CD8-positive, alpha-beta memory T cell (primary cell): ENCODE measurements around the gene DOC2B. TPM values are rescaled to one million over a fixed set of nuclear protein-coding genes. Genes with fewer than 3 reads are reported as not detected.

Experiments
- CTCF ChIA-PET: fragments of 350-600 bp; sonication (Branson Sonifier 250); formaldehyde crosslinking; loops from one replicate; lab custom pipeline; 2021; ENCODE audit warnings: antibody characterized with exemption; lab: Charles Lee
- POLR2A ChIA-PET: fragments of 350-600 bp; sonication (Branson Sonifier 250); formaldehyde crosslinking; loops from one replicate; lab custom pipeline; 2021; ENCODE audit warnings: antibody characterized with exemption; lab: Charles Lee
- DNase-seq, 5 donors: peaks; one replicate each; pipeline versions ENCODE4 v3.0.0 to v3.0.0-alpha.2; 2020 to 2022; ENCODE audit warnings: mixed read lengths in 1 of 5
- H3K27ac ChIP-seq: one replicate; pipeline ENCODE4 v1.7.0; 2013; ENCODE audit warnings: low read depth, mild to moderate bottlenecking, low read length, moderate library complexity
- H3K27me3 ChIP-seq: 2 replicates; pipeline ENCODE4 v1.7.0; 2013; ENCODE audit warnings: low read length, mild to moderate bottlenecking; ENCODE audit not compliant: insufficient read depth, poor library complexity, severe bottlenecking
- H3K36me3 ChIP-seq: 2 replicates; pipeline ENCODE4 v1.7.0; 2013; ENCODE audit warnings: mild to moderate bottlenecking, low read length, moderate library complexity; ENCODE audit not compliant: insufficient read depth
- H3K4me1 ChIP-seq: 2 replicates; pipeline ENCODE4 v1.7.0; 2013; ENCODE audit warnings: mild to moderate bottlenecking, low read length, moderate library complexity; ENCODE audit not compliant: insufficient read depth
- H3K4me3 ChIP-seq: 2 replicates; pipeline ENCODE4 v1.7.0; 2013; ENCODE audit warnings: mild to moderate bottlenecking, low read length
- H3K9me3 ChIP-seq: 2 replicates; pipeline ENCODE4 v1.7.0; 2013; ENCODE audit warnings: mild to moderate bottlenecking, low read length
- H3K27ac Mint-ChIP-seq, 8 donors: one replicate each; pipeline ENCODE4 v1.8.0; 2020 to 2021; ENCODE audit warnings: mixed read lengths in 8 of 8, mild to moderate bottlenecking in 6 of 8, inconsistent platforms in 3 of 8, moderate library complexity in 3 of 8
- H3K27me3 Mint-ChIP-seq, 2 donors: one replicate each; pipeline ENCODE4 v1.8.0; 2020 to 2021; ENCODE audit warnings: mixed read lengths in 2 of 2, mild to moderate bottlenecking in 1 of 2, moderate library complexity in 1 of 2
- H3K36me3 Mint-ChIP-seq, 3 donors: one replicate each; pipeline ENCODE4 v1.8.0; 2020 to 2021; ENCODE audit warnings: mixed read lengths in 3 of 3, inconsistent platforms in 1 of 3, mild to moderate bottlenecking in 1 of 3
- H3K4me1 Mint-ChIP-seq, 3 donors: one replicate each; pipeline ENCODE4 v1.8.0; 2020 to 2021; ENCODE audit warnings: mixed read lengths in 3 of 3, inconsistent platforms in 1 of 3, mild to moderate bottlenecking in 1 of 3
- H3K4me3 Mint-ChIP-seq, 7 donors: one replicate each; pipeline ENCODE4 v1.8.0; 2020 to 2021; ENCODE audit warnings: mixed read lengths in 7 of 7, mild to moderate bottlenecking in 6 of 7, moderate library complexity in 4 of 7, inconsistent platforms in 2 of 7
- H3K9me3 Mint-ChIP-seq, 5 donors: one replicate each; pipeline ENCODE4 v1.8.0; 2020 to 2022; ENCODE audit warnings: mixed read lengths in 5 of 5, mild to moderate bottlenecking in 3 of 5, moderate library complexity in 2 of 5, inconsistent platforms in 1 of 5
- polyA plus RNA-seq: library from polyadenylated mRNA; unstranded; fragments of 300-500 nt; fragmentation: Illumina TruSeq; gene quantifications from one replicate; pipeline ENCODE4 v1.2.3, GENCODE V29; 2021
- total RNA-seq, 2 experiments: library from RNA; stranded (reverse); gene quantifications; one replicate each; pipeline ENCODE4 v1.2.3, GENCODE V29; 2021

DOC2B gene
- total and polyA plus RNA-seq, 3 experiments from 2014 or later, result 0.13 to 0.15 TPM; not detected in 1

- no peak for DNase-seq
- Mint-ChIP-seq H3K4me1 (peaks cover under 1 to 16% (median 4%) of the 10 kb centered on the region in 3 donors), H3K4me3 (no peak overlapping the region), H3K27me3 (peaks cover 39 to 45% of the 10 kb centered on the region in 2 donors), H3K36me3 (no peaks in the 10 kb centered on the region), H3K27ac (no peak overlapping the region), H3K9me3 (no peaks in the 10 kb centered on the region)
- ChIA-PET POLR2A (no interaction called here), CTCF (interaction anchor here (1.2 kb wide), 1 partner anchor 16 kb away, joined by 3 read pairs; no protein-coding TSS in a partner anchor)
- H3K36me3 ChIP-seq, result no peaks in the 10 kb centered on the region
- no peaks in the 10 kb centered on the region for H3K9me3 ChIP-seq
- H3K4me3 ChIP-seq, result no peak overlapping the region
- no peak overlapping the region for H3K27ac ChIP-seq
- no peaks in the 10 kb centered on the region for H3K4me1 ChIP-seq
- peaks cover 16% of the 10 kb centered on the region for H3K27me3 ChIP-seq
Observed at GRCh38 chr17:180381-181244, 837 bp downstream of the DOC2B start.

- POLR2A ChIA-PET, result no interaction called here
- Mint-ChIP-seq H3K4me3 (no peak overlapping the region), H3K27me3 (peaks cover 39 to 43% of the 10 kb centered on the region in 2 donors), H3K36me3 (no peaks in the 10 kb centered on the region), H3K4me1 (peaks cover 0 to 9% (median 4%) of the 10 kb centered on the region in 3 donors), H3K9me3 (no peaks in the 10 kb centered on the region), H3K27ac (no peak overlapping the region)
- DNase-seq, result no peak
- Histone ChIP-seq H3K9me3 (no peaks in the 10 kb centered on the region), H3K27me3 (peaks cover 16% of the 10 kb centered on the region), H3K4me1 (no peaks in the 10 kb centered on the region), H3K27ac (no peak overlapping the region), H3K36me3 (no peaks in the 10 kb centered on the region), H3K4me3 (no peak overlapping the region)
- CTCF ChIA-PET, result interaction anchor here (0.9 to 1.2 kb wide), 2 partner anchors 15 to 81 kb away, joined by 3 read pairs; no protein-coding TSS in a partner anchor
Observed at GRCh38 chr17:179781-180380, 1.6 kb downstream of the DOC2B start.

- no peak overlapping the region for H3K27ac ChIP-seq
- no peak overlapping the region for H3K4me3 ChIP-seq
- H3K27me3 Mint-ChIP-seq, result peaks cover 39 to 44% of the 10 kb centered on the region in 2 donors
- peaks cover 18% of the 10 kb centered on the region for H3K27me3 ChIP-seq
- ChIA-PET CTCF (interaction anchor here (0.9 to 1.2 kb wide), 2 partner anchors 14 to 82 kb away, joined by 3 read pairs; no protein-coding TSS in a partner anchor), POLR2A (no interaction called here)
- DNase-seq, result no peak
- H3K36me3 ChIP-seq, result no peaks in the 10 kb centered on the region
- H3K27ac Mint-ChIP-seq, result no peak overlapping the region
- H3K4me1 ChIP-seq, result no peaks in the 10 kb centered on the region
- no peak overlapping the region for H3K4me3 Mint-ChIP-seq
- H3K9me3 Mint-ChIP-seq, result no peaks in the 10 kb centered on the region
- H3K9me3 ChIP-seq, result no peaks in the 10 kb centered on the region
- H3K36me3 Mint-ChIP-seq, result no peaks in the 10 kb centered on the region
- peaks cover 0 to 6% (median 4%) of the 10 kb centered on the region in 3 donors for H3K4me1 Mint-ChIP-seq
Observed at GRCh38 chr17:179066-179432, 2.4 kb downstream of the DOC2B start.

GRCh38 chr17:178292-179065 lies 3.0 kb downstream of the DOC2B start:
- no peak for DNase-seq
- Mint-ChIP-seq H3K27me3 (peaks cover 35 to 39% of the 10 kb centered on the region in 2 donors), H3K36me3 (no peaks in the 10 kb centered on the region), H3K4me3 (no peak overlapping the region), H3K4me1 (peaks cover 0 to 6% (median 4%) of the 10 kb centered on the region in 3 donors), H3K27ac (peak overlapping the region in 1 of 8 donors; percentile 32), H3K9me3 (no peaks in the 10 kb centered on the region)
- Histone ChIP-seq H3K4me1 (no peaks in the 10 kb centered on the region), H3K27ac (no peak overlapping the region), H3K9me3 (no peaks in the 10 kb centered on the region), H3K27me3 (peaks cover 20% of the 10 kb centered on the region), H3K36me3 (no peaks in the 10 kb centered on the region), H3K4me3 (no peak overlapping the region)
- ChIA-PET CTCF (no interaction called here), POLR2A (no interaction called here)

- Histone ChIP-seq H3K27ac (no peak overlapping the region), H3K27me3 (peaks cover 19% of the 10 kb centered on the region), H3K36me3 (no peaks in the 10 kb centered on the region), H3K4me3 (no peak overlapping the region), H3K9me3 (no peaks in the 10 kb centered on the region), H3K4me1 (no peaks in the 10 kb centered on the region)
- CTCF ChIA-PET, result no interaction called here
- POLR2A ChIA-PET, result no interaction called here
- DNase-seq, result no peak
- Mint-ChIP-seq H3K4me3 (no peak overlapping the region), H3K27ac (peak overlapping the region in 1 of 8 donors; percentile 26), H3K27me3 (peaks cover 30 to 34% of the 10 kb centered on the region in 2 donors), H3K4me1 (peaks cover 0 to 6% (median 4%) of the 10 kb centered on the region in 3 donors), H3K9me3 (no peaks in the 10 kb centered on the region), H3K36me3 (no peaks in the 10 kb centered on the region)
Observed at GRCh38 chr17:177762-178161, 3.7 kb downstream of the DOC2B start.

GRCh38 chr17:177155-177554 lies 4.3 kb downstream of the DOC2B start:
- Histone ChIP-seq H3K4me3 (no peak overlapping the region), H3K27ac (no peak overlapping the region), H3K36me3 (no peaks in the 10 kb centered on the region), H3K27me3 (peaks cover 13% of the 10 kb centered on the region), H3K9me3 (no peaks in the 10 kb centered on the region), H3K4me1 (no peaks in the 10 kb centered on the region)
- Mint-ChIP-seq H3K4me3 (no peak overlapping the region), H3K36me3 (no peaks in the 10 kb centered on the region), H3K27ac (no peak overlapping the region), H3K27me3 (peaks cover 27 to 29% of the 10 kb centered on the region in 2 donors), H3K9me3 (no peaks in the 10 kb centered on the region), H3K4me1 (peaks cover 0 to 5% (median 3%) of the 10 kb centered on the region in 3 donors)
- POLR2A ChIA-PET, result no interaction called here
- CTCF ChIA-PET, result no interaction called here
- no peak for DNase-seq

GRCh38 chr17:173166-173911 lies 8.1 kb downstream of the DOC2B start:
- Mint-ChIP-seq H3K9me3 (no peaks in the 10 kb centered on the region), H3K4me1 (no peaks in the 10 kb centered on the region), H3K27me3 (peaks cover 11 to 18% of the 10 kb centered on the region in 2 donors), H3K27ac (no peak overlapping the region), H3K36me3 (no peaks in the 10 kb centered on the region), H3K4me3 (no peak overlapping the region)
- no peaks in the 10 kb centered on the region for H3K9me3 ChIP-seq
- CTCF ChIA-PET, result no interaction called here
- H3K27me3 ChIP-seq, result peaks cover 4% of the 10 kb centered on the region
- POLR2A ChIA-PET, result no interaction called here
- no peak overlapping the region for H3K27ac ChIP-seq
- H3K4me3 ChIP-seq, result no peak overlapping the region
- no peaks in the 10 kb centered on the region for H3K36me3 ChIP-seq
- no peaks in the 10 kb centered on the region for H3K4me1 ChIP-seq
- no peak for DNase-seq
